ENCODE results near the gene CNTNAP5.

Gene CNTNAP5

DNA sequence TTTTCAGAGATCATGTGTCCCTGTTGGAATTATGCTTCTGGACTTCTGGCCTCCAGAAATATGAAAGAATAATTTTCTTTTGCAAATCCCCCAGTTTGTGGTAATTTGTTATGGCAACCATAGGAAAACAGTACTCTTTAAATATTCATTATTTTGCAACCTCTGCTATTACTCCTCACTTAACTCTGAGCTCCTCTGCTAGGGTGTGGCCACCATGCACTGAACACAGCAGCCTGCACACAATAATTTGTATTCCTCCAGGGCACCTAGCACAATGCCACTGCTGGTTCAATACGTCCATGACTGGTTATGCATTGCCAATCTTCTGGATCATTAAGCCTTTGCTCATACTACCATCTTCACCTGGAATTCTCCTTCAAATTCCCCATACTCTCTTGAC lies 232.0 kb downstream of the CNTNAP5 start:
- DNase-seq (ENCODE audit: insufficient read length, low spot score) = no peak
- no peak for FAIRE-seq

- DNase-seq (ENCODE audit: insufficient read length, low spot score) (no peak), FAIRE-seq (no peak)
These were observed 233.2 kb downstream of the CNTNAP5 start for GRCh38 chr2:124258140-124258880.

DNA sequence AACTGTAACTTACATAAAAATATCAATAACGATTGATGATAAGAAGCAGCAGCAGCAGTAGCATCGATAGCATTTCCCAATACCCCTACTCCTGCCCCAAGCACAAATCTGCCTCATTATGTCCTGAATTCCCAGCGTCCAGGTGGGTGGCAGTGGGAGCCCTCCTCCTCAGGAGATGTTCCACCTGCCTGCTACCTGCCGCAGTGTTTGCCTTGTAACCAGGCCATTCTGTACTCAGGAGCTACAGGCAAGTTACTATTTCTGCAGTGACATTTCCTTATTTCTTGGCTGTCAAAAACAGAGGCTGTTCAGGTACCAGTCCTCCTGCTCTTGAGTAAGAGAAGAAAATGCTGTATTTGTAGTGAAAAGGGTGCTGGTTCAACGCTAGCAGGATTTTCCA lies 236.4 kb downstream of the CNTNAP5 start:
- FAIRE-seq (no peak), DNase-seq (ENCODE audit: insufficient read length, low spot score) (no peak)

GRCh38 chr2:124264551-124265091 lies 239.5 kb downstream of the CNTNAP5 start:
- FAIRE-seq (no peak), DNase-seq (ENCODE audit: insufficient read length, low spot score) (no peak)

- no peak for DNase-seq (ENCODE audit: insufficient read length, low spot score)
- no peak for FAIRE-seq
These were observed 242.7 kb downstream of the CNTNAP5 start for GRCh38 chr2:124267794-124268193.

GRCh38 chr2:124269348-124269747 lies 244.3 kb downstream of the CNTNAP5 start:
- DNase-seq (ENCODE audit: insufficient read length, low spot score) (no peak), FAIRE-seq (no peak)

DNA sequence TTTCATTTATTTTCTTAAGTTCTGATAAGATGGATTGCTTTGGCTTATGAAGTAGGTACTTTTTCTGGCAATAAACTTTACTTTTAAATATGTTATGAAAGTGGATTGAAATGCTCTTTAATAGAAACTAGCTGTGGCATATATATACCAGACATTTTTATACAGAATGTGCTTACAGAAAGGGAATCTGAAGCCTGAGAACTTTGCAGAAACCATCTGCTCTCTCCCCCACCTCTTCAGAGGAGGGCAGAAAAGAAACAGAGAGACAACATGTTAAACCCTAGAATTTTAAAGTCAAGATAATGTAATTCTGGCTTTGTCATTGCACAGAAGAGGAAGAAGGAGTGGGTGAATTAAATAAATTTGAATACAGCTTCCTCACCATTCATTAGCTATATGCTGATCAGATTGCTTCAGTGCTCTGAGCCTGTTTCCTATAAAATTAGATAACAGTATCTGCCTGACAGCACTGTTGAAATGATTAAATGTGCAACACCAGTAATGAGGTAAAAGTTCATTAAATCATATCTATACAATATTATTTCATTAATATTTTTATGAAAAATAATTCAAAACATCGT lies 247.3 kb downstream of the CNTNAP5 start:
- FAIRE-seq (no peak), DNase-seq (ENCODE audit: insufficient read length, low spot score) (no peak)

- FAIRE-seq = no peak
- DNase-seq (ENCODE audit: insufficient read length, low spot score) = no peak
These were observed 256.5 kb downstream of the CNTNAP5 start for GRCh38 chr2:124281541-124281940.

GRCh38 chr2:124283096-124283495 lies 258.0 kb downstream of the CNTNAP5 start:
- FAIRE-seq = no peak
- DNase-seq (ENCODE audit: insufficient read length, low spot score) = no peak

DNA sequence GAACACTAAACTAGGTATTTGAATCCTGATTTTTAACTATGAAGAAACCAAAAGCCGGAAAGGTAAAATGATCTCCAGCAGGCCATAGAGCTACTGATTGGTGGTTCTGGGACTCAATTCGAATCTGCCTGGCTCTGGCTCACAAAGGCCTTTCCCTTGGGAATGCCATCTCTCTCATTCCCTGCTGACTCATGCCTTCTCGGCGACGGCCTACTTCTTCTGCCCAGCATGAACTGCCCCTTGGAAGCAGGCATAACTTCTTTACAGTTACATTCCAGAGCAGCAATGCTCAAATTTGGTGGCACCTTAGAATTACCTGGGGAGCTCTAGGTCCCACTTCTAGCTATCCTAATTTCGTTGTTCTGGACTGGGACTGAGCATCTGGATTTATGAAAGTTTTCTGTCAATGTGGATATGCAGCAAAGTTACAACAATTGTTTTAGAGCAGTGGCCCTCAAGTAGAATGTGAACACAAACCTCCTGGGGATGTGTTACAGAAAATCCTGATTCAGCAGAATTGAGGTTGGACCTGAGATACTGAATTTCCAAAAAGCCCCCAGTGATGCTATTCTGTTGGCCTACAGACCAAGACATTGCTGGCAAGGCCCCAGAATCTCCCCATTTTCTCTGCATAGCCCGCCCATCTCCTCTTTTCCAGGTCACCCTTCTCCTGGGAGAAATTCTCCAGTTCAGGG lies 261.1 kb downstream of the CNTNAP5 start:
- FAIRE-seq (no peak), DNase-seq (ENCODE audit: insufficient read length, low spot score) (no peak)

DNA sequence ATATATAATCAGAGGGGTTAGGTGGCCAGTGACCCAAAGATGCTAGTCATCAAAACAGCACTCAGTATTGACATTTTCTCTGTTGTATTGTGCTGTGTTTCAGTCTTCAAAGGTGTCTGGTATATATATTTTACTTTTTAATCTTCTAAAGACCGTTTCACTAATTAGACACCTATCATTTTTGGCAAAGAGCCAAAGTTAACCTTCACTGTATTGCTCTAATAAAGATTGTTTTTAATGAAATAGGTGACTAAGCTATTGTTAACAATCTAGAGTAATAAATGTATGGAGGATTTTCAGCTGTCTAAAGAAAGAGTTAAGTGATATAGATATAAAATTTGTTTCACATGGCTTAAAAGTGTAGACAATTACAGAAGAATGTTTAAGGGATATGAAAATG lies 264.0 kb downstream of the CNTNAP5 start:
- FAIRE-seq = no peak
- no peak for DNase-seq (ENCODE audit: insufficient read length, low spot score)

DNA sequence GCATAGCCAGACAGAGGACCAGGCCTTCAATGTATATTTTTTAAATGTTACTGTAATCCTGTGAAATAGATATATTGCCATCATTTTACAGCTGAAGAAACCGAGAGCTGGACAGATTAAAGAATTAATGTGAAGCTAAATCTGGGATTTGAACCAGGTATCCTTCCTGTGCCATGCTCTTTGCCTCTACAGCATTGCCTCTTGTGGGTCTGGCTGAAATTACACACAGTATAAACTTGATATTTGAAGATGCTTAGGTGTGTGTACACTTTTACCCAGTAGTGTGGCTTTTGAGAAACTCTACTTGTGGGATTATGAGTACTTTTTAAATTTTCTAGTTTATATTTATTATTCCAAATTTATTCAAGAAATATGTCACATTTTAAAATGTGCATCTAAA lies 264.5 kb downstream of the CNTNAP5 start:
- DNase-seq (ENCODE audit: insufficient read length, low spot score) = no peak
- no peak for FAIRE-seq

DNA sequence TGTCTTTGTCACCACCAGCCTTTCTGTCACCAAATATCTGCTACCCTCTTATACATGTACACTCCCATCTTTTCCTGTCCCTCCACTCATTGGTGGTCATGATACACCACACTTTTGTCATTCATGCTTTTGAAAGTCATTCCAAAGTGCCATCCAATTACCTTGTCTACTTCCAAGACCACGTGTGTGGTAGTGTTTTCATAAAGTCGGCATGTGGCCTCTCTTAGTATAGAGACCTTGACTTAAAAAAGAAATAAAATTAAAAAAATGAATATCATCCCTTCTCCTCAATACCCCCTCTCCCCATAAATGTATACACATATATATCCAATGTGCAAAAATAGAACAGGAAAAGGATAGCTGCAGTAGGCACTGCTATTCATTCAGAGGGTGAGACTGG lies 271.4 kb downstream of the CNTNAP5 start:
- FAIRE-seq = no peak
- no peak for DNase-seq (ENCODE audit: insufficient read length, low spot score)

GRCh38 chr2:124301915-124302314 lies 276.8 kb downstream of the CNTNAP5 start:
- FAIRE-seq = no peak

DNA sequence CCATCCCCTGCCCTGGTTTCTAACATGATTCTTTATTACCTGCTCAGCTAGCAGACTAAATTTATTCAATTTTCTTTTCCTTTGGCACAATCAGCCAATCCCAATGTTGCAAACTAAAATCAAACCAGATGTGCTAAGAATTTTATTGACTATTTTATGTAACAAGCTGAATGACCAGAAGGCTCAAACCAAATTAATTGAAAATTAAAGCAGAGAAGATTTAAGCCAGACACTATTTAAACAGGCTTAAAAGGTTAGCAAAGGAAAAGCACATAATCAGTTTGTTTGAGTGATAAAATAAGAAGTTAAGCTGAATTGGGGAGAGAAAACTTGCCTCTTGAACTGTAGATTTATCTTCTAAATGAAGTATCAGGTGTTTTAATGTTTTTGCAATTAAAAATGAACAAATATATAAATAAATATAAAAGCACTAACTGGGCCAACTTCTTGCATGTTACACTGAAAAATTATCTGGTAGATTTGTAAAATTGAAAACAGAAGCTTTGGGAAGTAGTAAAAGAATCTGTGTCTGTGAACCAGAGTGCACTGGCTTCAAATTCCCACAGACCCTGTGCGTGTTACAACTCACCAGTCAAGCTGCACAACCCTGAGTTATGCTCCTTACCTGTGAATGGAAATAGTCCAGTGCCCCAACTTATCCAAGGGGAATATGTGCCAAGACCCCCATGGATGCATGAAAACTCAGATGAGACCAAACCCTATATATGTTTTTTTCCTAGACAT lies 283.4 kb downstream of the CNTNAP5 start:
- DNase-seq (ENCODE audit: insufficient read length, low spot score) (no peak), FAIRE-seq (no peak)

More at GRCh38 chr2:124301915-124302314, 276.8 kb downstream of the CNTNAP5 start:
- DNase-seq (ENCODE audit: insufficient read length, low spot score) = no peak

GRCh38 chr2:124309563-124310138 lies 284.6 kb downstream of the CNTNAP5 start:
- no peak for FAIRE-seq
- no peak for DNase-seq (ENCODE audit: insufficient read length, low spot score)

DNA sequence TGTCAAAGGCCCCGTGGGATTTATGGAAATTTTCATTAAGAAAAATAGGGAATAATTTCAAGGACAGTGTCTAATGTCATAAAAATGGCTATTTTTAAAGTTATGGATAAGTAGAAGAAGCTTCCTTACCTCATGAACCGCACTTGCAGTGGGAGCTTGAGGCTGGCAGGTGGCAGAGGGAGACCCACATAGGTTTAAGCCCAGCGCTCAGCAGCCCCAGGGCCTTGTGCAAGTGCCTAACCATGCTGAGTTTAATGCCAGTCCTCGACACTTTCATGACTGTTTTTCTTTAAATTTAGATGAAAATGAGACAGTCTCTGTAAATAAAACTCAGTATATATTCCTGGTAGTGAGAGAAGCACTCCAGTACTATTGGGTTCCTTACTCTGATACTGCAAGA lies 285.6 kb downstream of the CNTNAP5 start:
- FAIRE-seq (no peak), DNase-seq (ENCODE audit: insufficient read length, low spot score) (no peak)

DNA sequence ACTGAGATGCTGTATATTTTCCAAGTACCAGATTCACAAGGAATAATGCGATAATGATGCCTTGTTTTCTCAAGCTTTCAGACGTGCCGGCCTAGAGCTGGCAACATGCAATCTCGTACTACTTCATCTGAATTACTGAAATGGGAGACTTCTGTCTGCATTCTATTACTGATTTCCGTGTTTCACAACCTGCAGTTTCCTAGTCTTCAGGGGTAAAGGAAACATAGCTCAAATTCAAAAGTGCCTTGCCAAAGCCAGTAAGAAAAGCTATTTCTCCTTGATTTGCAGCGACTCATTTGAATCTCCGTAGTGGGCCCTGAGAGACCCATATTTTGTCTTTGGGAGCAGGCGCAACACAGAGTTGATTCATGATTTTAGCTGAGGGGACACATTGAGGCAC lies 289.0 kb downstream of the CNTNAP5 start:
- FAIRE-seq = no peak

DNA sequence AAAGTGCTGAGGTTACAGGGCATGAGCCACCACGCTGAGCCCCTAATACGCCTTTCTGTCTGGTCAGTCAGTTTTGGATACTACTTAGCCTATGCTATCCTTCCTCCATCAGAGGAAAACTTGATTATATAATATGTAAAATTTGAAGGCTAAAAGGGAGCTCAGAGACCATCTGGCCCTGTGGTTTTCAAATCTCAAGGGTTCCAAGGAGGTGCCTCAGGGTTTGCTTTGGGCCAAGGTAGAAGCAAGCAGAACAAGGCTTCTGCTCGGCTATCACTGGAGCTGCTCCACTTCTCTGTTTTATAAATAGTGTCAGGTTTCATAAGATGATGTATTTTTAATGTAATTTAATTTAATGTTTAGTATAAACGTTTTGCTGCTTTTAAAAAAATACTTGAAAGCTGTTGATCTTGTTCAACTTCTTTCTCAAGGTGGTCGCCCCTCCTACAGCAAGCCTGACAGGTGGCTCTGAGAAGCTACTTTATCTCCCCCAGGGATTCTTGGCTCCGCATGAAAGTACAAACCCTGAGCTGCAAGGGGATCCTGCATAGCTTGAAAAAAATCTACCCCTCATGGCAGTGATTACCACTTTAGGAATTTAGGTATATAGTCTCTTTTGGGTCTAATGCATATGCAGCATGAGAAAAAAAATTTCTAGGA lies 290.3 kb downstream of the CNTNAP5 start:
- no peak for DNase-seq (ENCODE audit: insufficient read length, low spot score)
- FAIRE-seq = no peak

More for the DNA sequence above, 289.0 kb downstream of the CNTNAP5 start:
- no peak for DNase-seq (ENCODE audit: insufficient read length, low spot score)

GRCh38 chr2:124316133-124316532 lies 291.0 kb downstream of the CNTNAP5 start:
- FAIRE-seq = no peak

More at GRCh38 chr2:124316133-124316532, 291.0 kb downstream of the CNTNAP5 start:
- DNase-seq (ENCODE audit: insufficient read length, low spot score) = no peak

Data from HTR-8/SVneo (cell line).